Glomerular endothelial cell (primary cell): ENCODE data around the gene STK38L. TPM values are rescaled to one million over a fixed set of nuclear protein-coding genes. Genes with fewer than 3 reads are reported as not detected.

Source experiments
- DNase-seq: peaks from one replicate; pipeline ENCODE4 v3.0.0-alpha.2; 2011; ENCODE audit warnings: low read depth, low spot score; ENCODE audit errors: extremely low read depth
- total RNA-seq: library from RNA; depleted of rRNA; stranded (reverse); fragments of >200 nt; gene quantifications from 2 replicates; pipeline ENCODE4 v1.2.3, GENCODE V29; 2015

The STK38L gene
- total RNA-seq, 1 donor from 2014 or later = 24.9 TPM

DNA sequence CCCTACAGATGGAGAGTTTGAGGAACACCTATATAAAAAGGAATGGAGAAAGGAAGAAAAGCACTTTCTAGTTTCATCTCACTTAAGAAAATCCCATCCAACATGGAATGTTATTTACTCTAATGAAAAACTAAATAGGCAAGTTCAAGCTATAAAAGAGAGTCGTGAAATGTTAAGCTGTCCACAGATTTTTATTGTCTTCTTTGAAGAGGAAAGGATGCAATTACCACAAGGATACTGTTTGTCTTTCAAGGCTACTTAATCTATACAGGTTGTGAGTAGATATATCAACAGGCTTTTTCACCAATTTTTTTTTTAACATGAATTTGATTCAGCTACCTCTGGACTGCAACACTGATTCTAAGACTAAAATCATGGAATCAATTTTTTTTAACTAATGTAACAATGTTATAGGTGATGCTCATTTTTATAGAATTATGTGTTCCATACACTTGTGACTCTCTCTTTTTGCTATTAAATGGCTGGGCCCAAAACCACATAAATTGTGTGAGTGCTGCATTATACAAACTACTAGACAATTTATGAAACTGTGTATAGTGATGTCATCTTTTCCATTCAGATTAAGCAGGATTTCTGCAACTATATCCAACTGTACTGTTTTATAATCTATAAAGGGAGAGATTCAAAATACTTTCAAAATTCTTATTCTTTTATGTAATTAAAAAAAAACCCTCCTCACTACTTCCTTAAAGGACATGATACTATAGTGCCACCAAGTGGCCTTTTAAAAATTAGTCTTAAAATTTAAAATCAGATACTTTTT lies 61.8 kb downstream of the STK38L start:
- DNase-seq = no peak

DNA sequence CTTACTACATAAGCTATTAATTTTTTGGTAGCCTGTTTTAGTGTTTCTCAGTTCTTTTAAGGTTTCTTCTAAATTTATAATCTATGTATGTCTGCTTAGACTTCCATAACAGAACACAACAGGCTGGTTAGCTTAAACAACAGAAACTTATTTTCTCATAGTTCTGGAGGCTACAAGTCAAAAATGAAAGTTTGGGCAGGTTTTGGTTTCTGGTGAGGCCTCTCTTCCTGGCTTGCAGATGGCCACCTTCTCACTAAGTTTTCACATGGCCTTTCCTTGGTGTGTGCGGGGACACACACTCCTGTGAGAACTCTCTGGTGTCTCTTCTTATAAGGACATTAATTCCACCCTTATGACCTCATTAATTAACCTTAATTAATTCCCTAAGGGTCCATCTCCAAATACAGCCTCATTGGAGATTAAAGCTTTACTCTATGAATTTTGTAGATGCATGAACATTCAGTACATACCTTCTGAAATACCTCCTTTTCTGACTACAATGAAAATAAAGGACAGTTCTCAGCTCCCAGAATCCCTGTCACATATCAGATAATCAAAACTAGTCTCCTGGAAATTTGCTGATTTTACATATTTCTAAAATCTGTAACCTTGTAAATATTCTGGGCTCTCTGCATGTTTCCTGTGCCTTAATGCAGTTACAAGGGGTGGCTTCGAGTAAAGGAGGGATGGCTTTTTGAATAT lies 65.4 kb downstream of the STK38L start:
- no peak for DNase-seq

DNA sequence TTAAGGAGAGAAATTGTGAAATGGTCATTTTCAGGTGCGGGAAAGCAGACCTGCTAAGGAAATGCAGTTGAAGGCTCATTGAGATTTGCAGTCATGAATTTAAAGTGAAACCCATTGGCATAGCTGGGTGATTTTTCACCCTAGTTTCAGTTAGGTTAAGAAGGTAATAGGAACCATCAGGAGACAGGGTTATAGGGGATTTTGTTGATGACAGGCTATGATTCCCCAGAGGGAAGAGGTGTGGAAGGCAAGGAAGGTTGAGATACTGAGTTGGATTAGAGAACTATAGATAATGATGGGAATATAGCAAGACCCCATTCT lies 65.9 kb downstream of the STK38L start:
- no peak for DNase-seq

DNA sequence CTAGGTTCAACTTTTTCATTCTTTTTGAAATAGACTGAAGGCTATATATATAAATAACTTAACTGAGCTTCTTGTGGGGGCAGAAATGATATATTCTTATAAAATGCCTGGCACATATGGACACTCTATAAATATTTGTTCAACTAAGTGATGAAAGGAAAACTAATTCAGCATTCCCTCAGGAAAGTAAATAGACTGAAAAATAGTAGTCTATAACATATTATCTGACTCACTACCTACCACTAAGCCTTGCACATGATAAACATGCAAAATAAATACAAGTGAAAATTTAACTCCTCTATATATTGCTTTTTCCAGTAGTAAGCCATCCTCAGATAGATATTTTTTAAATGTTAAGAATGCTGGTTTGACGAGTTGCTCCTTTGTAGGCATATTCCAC lies 72.9 kb downstream of the STK38L start:
- DNase-seq = no peak

DNA sequence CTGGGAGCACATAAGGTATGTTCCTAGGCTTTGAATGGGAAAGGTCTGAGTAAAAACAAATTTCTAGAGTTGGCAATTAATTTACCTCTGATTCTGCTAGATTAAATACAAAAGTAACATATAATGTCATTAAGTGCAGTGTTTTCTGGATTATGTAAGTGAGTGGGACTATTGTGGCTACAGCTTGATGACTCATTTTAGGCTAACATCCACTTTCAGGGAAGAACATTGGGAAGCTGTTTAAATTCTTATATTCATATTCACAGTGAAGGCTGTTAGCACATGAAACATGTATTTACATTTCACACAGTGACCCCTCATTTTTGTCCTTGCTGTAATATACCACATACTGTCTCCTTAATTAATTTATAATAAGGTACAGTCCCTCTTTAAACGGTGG lies 75.3 kb downstream of the STK38L start:
- no peak for DNase-seq

DNA sequence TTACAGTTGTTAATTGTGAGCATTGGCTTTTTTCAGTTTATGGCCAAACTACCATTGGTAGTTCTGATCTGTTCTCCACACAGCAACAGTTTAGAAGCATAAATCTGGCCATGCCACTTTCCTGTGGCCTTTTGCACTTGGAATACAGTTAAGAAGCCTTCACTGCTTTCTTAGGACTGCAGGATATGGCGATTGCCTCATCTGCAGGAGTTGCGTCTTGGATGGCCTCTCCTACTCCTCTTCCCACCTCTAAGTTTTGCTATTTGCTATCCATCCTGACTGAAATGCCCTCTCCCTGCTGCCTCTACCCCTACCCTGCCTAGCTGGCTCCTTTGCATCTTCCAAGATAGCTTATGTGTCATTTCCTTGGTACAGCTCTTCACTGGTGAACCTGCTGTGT lies 75.8 kb downstream of the STK38L start:
- no peak for DNase-seq

DNA sequence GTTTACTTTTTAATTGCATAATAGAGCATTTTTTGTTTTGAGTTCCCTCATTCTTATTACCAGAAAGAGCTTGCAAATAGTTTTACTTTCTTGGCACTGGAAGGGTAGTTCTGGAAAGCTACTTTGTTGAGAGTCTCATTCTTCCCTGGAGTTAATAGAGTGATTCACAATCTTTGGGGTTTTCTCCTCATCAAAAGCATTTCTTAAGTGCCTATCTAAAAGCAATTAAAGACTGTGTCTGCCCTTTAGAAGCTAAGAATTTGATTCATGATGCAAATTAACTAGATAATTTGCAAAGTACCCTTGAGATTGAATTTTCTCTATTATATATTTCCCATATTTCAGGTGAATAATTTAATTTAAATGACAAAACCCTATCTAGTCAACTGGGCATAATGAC lies 80.4 kb downstream of the STK38L start:
- no peak for DNase-seq

DNA sequence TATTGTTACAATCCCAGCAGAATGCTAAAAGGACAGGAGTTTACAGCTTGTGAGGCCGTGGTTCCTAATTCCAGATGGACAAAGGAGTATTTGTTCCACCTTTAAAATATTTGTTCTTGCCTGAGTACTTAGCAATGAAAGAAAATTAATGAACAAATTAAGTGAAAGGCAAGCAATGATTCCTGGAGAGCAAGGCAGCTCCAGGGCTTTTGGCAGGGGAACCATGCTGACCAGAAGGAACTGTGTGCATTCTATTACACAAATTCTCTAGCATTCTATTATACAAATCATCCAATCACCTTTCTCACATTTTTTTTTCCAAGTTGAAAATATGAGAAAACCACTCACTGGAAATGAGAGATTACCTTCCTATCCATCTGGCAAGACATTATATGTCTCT lies 86.8 kb downstream of the STK38L start:
- no peak for DNase-seq

DNA sequence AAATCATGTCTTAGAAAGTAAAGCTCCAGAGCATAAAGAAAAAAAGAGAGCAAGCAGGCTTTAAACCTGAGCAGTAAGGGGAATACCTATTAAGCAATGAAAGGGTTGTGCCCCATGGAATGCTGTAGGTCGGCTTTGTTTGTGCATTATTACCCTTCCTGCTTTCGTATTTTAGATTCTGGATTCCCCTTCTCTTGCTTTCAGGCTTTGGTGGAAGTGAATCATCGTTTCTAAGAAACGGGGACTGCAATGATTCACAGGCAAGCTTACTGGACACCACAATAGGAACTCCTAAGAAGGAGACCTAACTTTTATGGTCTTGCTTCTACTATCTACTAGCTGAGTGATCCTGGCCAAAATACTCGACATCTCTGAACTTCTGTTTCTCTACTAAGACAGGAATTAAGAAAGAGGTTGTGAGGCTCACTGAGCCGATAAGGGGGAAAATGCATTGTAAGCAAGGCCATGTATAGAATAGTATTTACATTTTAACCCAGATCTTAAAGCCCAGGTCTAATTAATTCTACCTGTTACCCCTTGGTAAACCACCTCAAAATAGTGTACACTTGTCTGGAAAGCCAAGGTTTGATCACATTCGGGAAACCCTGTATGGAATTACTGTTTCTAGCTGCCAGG lies 87.3 kb downstream of the STK38L start:
- peak; percentile 89 for DNase-seq

DNA sequence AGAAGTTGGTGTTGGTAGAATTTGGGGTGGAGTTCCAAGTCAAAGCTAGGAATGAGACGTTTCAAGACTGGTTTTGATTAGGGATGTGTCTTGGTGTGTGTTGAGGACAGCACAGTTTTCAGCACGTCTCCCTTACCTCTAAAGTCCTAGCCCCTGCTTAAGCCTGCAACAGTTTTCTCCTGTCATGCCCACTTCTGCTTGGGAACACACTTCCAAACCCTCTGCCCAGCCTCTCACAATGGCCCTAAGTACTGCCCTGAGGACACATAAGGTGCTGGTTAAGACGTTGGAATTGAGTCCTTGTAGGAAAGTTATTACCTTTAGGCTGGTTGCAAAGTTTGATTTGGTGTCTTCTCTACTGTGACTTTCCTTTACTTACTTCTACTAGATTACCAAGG lies 87.8 kb downstream of the STK38L start:
- DNase-seq = no peak

DNA sequence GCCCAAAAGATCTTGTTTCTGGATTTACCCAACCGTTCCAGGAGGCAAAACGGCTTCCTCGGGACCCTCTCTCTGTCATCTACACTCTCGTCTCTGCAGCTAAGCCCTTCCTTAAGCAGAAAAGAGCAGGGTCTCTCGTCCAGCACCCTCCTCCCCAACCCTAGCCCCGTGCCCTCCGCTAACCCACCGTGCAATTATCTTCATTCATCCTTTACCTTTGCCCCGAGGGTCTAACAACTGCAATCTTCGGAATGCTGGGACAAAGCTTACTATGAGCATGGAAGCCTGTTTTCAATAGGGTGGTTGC lies 88.3 kb downstream of the STK38L start:
- no peak for DNase-seq

DNA sequence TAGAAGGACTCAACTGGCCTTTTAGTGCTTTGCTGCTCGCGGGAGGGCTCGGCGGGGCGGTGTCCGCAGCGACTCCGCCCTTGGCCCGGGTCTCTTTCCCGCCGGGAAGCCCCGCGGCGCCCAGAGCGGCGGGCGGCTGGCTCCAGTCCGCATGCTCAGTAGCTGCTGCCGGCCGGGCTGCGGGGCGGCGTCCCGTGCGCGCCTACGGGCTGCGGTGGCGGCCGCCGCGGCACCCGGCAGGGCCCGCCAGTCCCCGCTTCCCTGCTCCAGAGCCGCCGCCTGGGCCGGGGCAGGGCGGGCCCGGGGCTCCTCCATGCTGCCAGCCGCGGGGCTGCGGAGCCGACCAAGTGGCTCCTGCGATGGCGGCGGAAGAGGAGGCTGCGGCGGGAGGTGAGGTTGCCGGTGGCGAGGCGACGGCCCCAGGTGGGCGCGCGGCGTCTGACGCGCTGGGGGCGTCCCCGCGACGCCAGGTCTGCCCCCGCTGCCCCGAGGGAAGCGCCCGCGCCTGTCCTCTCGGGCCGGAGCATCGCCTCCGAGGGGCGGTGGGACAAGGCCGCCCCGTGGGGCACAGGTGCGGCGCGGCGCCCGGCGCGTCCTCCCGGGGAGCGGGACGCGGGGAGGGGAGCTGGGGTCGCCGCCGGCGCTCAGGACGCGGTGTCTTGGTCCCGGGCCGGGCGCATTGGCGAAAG lies 88.8 kb downstream of the STK38L start, which contains the start of gene BMAL2:
TSS of gene BMAL2 (plus strand) at position 123 of the 689 bp plus-strand sequence. CDS start at position 360, 237 bp downstream.
- DNase-seq = no peak

DNA sequence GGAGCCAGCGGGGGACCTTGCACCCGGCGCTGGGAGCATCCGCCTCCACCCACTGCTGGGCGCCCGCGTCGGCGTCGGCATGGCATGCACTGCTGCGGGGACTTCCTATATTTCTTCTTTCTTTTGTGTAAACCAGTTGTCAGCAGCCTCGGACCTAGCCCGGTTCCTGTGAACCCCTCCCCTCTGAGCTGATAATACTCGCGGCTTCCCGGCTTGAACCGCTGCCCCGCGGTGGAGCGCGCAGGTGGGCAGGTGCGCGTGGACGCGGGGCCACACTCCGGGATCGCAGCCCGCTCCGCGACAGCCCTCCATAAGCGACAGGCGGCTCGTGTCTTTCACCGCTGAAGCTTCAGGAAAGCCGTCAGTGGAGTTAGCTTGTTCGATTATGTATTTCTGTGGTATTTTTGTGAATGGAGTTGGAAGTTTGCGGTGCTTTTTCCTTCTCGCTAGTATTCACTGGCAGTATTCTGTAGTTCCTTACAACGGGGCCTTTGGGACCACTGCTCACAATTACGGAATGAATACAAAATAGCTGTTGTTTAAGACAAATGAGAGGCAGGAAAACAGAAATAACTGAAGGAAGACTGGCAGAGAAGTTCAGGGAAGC lies 89.4 kb downstream of the STK38L start:
- DNase-seq = no peak

DNA sequence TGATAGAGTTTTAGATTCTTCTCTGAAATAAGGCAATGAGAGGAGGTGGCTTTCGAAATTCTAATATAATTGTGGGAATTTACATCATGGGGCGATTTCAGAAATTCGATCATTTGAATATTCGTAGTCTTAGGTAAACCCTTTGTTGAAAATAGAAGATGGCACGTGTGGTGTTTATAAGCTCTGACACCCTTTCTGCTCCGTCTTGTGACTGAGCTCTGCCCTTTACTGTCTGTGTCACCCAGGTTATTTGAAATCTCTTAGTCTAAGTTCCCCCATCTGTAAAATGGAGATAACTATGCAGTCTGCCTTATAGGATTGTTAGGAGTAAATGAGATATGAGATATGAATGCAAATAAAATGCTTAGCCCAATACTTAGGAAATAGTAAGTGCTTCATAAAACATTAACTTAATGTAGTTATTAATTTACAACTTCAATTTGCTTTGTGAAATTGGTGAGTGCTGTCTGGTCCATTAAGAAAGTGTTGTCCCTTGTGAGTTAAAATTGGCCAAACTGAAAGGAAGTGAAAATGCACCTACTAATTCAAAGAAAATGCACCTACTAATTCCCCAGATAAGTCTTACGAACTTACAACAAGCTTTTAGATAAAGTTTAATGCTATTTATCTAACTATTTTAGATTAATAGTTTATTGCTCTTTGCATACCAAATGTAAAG lies 90.1 kb downstream of the STK38L start:
- no peak for DNase-seq

DNA sequence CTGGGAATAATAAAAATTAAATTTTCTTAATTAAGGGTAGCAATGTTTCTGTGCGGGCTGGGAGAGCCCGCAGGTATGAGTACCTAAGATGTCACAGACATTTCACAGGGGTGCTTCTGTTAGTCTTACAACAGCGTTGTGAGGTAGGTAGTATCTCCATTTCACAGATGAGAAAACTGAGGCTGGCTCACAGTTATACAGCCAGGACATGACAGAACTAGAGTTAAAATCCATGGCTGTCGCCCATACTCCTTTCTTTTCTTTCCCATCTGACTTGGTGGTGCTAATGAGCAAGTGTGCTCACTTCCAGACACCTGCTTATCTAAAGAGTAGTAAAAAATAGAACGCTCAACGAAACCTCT lies 90.6 kb downstream of the STK38L start:
- DNase-seq = no peak

DNA sequence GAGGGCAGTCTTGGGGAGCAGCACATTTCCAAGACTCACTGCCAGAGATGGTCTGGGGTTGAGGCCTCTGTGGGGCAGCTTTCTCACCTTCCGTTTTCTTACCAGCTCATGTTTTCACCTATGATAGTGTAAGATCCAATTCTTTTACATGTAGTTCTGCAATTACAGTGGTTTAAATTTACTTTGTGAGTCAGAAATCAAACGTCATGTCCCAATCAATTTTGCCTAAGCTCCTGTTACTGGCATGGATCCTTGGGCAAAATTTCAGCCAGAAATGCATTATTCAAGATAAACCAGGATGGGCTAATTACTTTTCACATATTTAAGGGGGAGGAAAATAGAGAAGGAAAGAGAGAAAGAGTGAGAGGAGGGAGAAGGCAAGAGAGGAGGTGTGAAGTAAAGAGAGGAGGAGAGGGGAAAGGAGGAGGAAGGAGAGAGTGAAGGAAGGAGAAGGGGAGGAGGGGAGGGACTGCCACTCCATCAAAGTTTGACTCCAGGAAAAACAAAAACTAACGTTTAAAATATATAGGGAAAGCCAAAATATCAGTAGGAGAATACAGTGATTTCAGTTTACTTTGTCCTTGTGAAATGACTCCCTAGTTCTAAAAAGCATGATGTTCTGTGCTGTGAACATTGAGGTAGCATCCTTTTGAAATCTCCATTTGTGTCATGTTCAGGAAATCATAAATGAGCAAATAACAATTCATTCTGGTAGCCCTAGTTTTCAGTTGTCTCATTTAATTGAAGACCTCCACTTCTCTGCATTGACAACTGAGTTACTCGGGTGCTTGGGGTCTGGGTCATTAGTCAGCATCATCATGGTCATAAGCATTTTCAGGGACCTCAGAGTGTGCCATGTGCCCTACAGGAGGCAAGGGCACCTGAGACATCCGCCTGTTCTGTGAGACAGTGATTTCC lies 91.5 kb downstream of the STK38L start:
- DNase-seq = no peak

DNA sequence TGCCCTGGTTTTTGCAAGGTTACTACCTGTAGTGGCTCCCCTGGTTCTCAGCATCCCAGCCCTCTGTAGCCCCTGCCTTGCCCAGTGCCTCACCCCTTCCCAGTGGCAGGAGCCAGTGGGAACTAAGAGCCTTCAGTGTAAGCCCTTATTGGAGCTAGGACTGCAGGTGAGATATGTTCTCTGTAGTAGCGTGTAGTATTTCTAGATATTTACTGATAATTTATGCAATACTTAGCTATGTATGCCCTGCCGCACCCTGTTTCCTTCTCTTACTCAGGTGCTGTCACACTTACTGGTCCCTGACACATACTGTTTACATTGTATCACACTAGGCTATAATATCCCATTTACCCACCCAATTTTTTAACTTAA lies 92.2 kb downstream of the STK38L start:
- no peak for DNase-seq

DNA sequence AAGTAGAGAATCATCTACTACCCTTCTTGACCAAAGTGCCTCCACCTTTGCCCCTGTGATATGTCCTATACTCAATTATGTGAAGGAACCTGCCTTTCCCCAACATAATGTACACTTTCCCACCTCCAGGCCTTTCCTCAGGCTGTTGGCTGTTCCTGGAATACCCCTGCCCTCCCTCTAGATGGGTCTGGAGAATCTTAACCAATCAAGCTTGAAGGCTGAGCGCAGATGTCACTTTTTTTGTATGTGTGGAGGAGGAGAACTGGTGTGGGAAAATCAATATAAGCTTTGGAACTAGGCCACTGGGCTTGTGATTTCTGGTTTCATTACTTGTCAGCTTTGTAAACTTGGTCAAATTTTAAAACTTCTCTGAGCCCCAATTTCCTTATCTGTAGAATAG lies 93.3 kb downstream of the STK38L start:
- no peak for DNase-seq

DNA sequence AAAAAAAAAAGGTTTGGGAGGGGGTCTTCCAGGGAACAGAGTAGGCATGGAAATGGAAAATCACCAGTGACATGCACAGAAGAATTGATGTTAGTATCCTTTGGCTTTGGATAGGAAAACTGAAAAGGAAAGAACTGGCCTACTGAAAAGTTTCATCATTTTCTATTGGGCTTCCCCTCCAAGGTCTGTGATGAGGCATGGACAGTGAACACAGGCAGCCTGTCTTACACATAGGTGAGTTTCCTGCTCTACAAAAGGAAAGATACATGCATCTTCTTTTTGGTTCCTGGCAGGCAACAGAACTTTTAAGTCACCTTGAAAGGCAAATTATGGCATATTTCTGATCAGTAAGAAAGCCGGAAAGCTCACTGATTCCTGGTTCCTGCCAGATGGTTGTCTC lies 94.4 kb downstream of the STK38L start:
- no peak for DNase-seq

DNA sequence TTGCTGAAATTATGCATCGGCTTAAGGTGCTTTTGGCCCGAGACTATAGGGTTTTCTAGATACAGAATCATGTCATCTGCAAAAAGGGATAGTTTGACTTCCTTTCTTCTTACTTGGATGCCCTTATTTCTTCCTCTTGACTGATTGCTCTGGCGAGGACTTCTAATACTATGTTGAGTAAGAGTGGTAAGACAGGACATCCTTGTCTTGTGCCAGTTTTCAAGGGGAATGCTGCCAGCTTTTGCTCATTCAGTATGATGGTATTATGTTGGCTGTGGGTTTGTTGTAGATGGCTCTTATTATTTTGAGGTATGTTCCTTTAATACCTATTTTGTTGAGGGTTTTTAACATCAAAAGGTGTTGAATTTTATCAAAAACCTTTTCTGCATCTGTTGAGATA lies 96.9 kb downstream of the STK38L start:
- DNase-seq = no peak
